A673 (cell line): ENCODE results near the gene ADAMTS7. TPM values are rescaled to one million over a fixed set of nuclear protein-coding genes. Genes with fewer than 3 reads are reported as not detected.
A peak's percentile ranks its signal among the peaks of the same experiment; 100 is the strongest.

Experiments used
- BruUV-seq: library from RNA; stranded (reverse); fragments of 400-500 nt; replicated peaks from 2 replicates; lab custom pipeline; 2021; lab: Mats Ljungman, UMichigan
- CTCF ChIA-PET: fragments of 300-600 bp; sonication (Branson Sonifier 250); formaldehyde crosslinking; loops from one replicate; lab custom pipeline; 2022; ENCODE audit warnings: antibody characterized with exemption; lab: Charles Lee
- POLR2A ChIA-PET: fragments of 300-600 bp; sonication (Branson Sonifier 250); formaldehyde crosslinking; loops from one replicate; lab custom pipeline; 2022; ENCODE audit warnings: antibody characterized with exemption; ENCODE audit not compliant: low non-redundant PET; lab: Charles Lee
- DNase-seq: peaks from one replicate; pipeline ENCODE4 v3.0.0-alpha.2; 2015; ENCODE audit warnings: low spot score
- H3K27ac ChIP-seq: fragments of 200-600 bp; sonication (generic); 2 replicates; pipeline ENCODE4 v1.5.1; 2016; ENCODE audit warnings: mixed run types, low read depth, mild to moderate bottlenecking, mixed read lengths, antibody characterized with exemption, low read length; ENCODE audit not compliant: poor library complexity, severe bottlenecking
- H3K27me3 ChIP-seq: fragments of 200-600 bp; sonication (generic); replicated peaks from 2 replicates; pipeline ENCODE4 v1.6.1; 2017; ENCODE audit warnings: mixed run types, low read depth, mild to moderate bottlenecking, mixed read lengths, antibody characterized with exemption, low read length; ENCODE audit not compliant: insufficient read depth, poor library complexity
- H3K36me3 ChIP-seq: fragments of 200-600 bp; sonication (generic); 2 replicates; pipeline ENCODE4 v1.6.1; 2016; ENCODE audit warnings: mixed run types, mild to moderate bottlenecking, mixed read lengths, antibody characterized with exemption, low read length; ENCODE audit not compliant: insufficient read depth, poor library complexity, severe bottlenecking
- H3K4me1 ChIP-seq: fragments of 200-600 bp; sonication (generic); 2 replicates; pipeline ENCODE4 v1.6.1; 2017; ENCODE audit warnings: mixed run types, mild to moderate bottlenecking, mixed read lengths, antibody characterized with exemption, low read length; ENCODE audit not compliant: insufficient read depth, poor library complexity, severe bottlenecking
- H3K4me3 ChIP-seq: fragments of 200-600 bp; sonication (generic); 2 replicates; pipeline ENCODE4 v1.5.1; 2016; ENCODE audit warnings: low read depth, mixed run types, mild to moderate bottlenecking, mixed read lengths, low read length; ENCODE audit not compliant: poor library complexity, severe bottlenecking
- H3K9me3 ChIP-seq: fragments of 200-600 bp; sonication (generic); 2 replicates; pipeline ENCODE4 v1.6.1; 2016; ENCODE audit warnings: mixed run types, low read depth, mild to moderate bottlenecking, mixed read lengths, antibody characterized with exemption, low read length; ENCODE audit not compliant: poor library complexity, severe bottlenecking
- CTCF ChIP-seq: fragments of 300-800, 200-600 bp; sonication (generic); conservative IDR thresholded peaks from 2 replicates; pipeline ENCODE4 v1.5.1; 2017; ENCODE audit warnings: low read depth, mild to moderate bottlenecking, antibody characterized with exemption, low read length, moderate library complexity, mixed read lengths
- EZH2 ChIP-seq: fragments of 200-600 bp; sonication (generic); IDR thresholded peaks from 2 replicates; pipeline ENCODE4 v1.6.1; 2017; ENCODE audit warnings: borderline replicate concordance, low read depth, mild to moderate bottlenecking, mixed read lengths, antibody characterized with exemption, low read length; ENCODE audit not compliant: poor library complexity, severe bottlenecking
- intact Hi-C: fragments of 100-400 bp; cut with micrococcal nuclease; formaldehyde crosslinking; loops from one replicate; pipeline ENCODE4 v1.10.0; 2022; ENCODE audit not compliant: unreplicated experiment
- total RNA-seq: library from RNA; stranded (reverse); gene quantifications from 2 replicates; pipeline ENCODE4 v1.2.3, GENCODE V29; 2021

The ADAMTS7 gene
- total RNA-seq, 1 experiment from 2014 or later: 0.41 TPM

GRCh38 chr15:78811825-78812183 lies 540 bp upstream of the ADAMTS7 start:
- POLR2A ChIA-PET: no interaction called here

GRCh38 chr15:78810362-78811123 lies 721 bp downstream of the ADAMTS7 start:
- BruUV-seq: no TSS peak
- H3K27ac ChIP-seq: no peak overlapping the region
- intact Hi-C loops: no loop called here

More at GRCh38 chr15:78811825-78812183, 540 bp upstream of the ADAMTS7 start:
- BruUV-seq: no TSS peak
- 0 out of 2 replicates have a peak, but pooled peaks have one; percentile 3 for TF ChIP-seq CTCF
- TF ChIP-seq EZH2: no peak
- no peaks in the 10 kb centered on the region for H3K4me1 ChIP-seq
- intact Hi-C loops: no loop called here
- H3K9me3 ChIP-seq: no peaks in the 10 kb centered on the region
- no peaks in the 10 kb centered on the region for H3K36me3 ChIP-seq
- peak overlapping the region; percentile 47 for H3K4me3 ChIP-seq
- CTCF ChIA-PET: no interaction called here
- peaks cover 35% of the 10 kb centered on the region for H3K27me3 ChIP-seq
- H3K27ac ChIP-seq: no peak overlapping the region
- no peak for DNase-seq

GRCh38 chr15:78810003-78810361 lies 1.3 kb downstream of the ADAMTS7 start:
- TF ChIP-seq CTCF: no peak
- Histone ChIP-seq H3K36me3 (no peaks in the 10 kb centered on the region), H3K27ac (no peak overlapping the region), H3K27me3 (peaks cover 35% of the 10 kb centered on the region), H3K4me1 (no peaks in the 10 kb centered on the region), H3K4me3 (peak overlapping the region; percentile 47), H3K9me3 (no peaks in the 10 kb centered on the region)
- ChIA-PET CTCF (interaction anchor here (0.7 to 0.9 kb wide), 2 partner anchors 42 to 220 kb away, joined by 3 to 5 read pairs; no protein-coding TSS in a partner anchor), POLR2A (no interaction called here)
- no TSS peak for BruUV-seq
- intact Hi-C loops: no loop called here
- no peak for DNase-seq

More at GRCh38 chr15:78810362-78811123, 721 bp downstream of the ADAMTS7 start:
- DNase-seq: peak; percentile 25
- Histone ChIP-seq H3K27me3 (peaks cover 35% of the 10 kb centered on the region), H3K4me3 (peak overlapping the region; percentile 47), H3K36me3 (no peaks in the 10 kb centered on the region), H3K9me3 (no peaks in the 10 kb centered on the region), H3K4me1 (no peaks in the 10 kb centered on the region)
- POLR2A ChIA-PET: no interaction called here
- CTCF ChIA-PET: interaction anchor here (0.7 to 0.9 kb wide), 3 partner anchors 42 to 219 kb away, joined by 3 to 5 read pairs (median 3); no protein-coding TSS in a partner anchor
- TF ChIP-seq EZH2 (peak; percentile 79), CTCF (no peak)
